OCI-LY3 (cell line): ENCODE results near the gene LUM.

Experiments used
- CTCF ChIP-seq: fragments of 200-600, 300-600 bp; sonication (generic); IDR thresholded peaks from 2 replicates; pipeline ENCODE4 v1.5.1; 2014; ENCODE audit warnings: antibody characterized with exemption, low read length, low read depth
- EZH2phosphoT487 ChIP-seq: fragments of 200-600 bp; shearing (Covaris generic); IDR thresholded peaks from 2 replicates; pipeline ENCODE4 v1.6.1; 2018; ENCODE audit warnings: antibody characterized with exemption, mixed run types, low read depth

GRCh38 chr12:91055976-91056375 lies 55.3 kb downstream of the LUM start:
- TF ChIP-seq CTCF (no peak), EZH2phosphoT487 (no peak)
